IMR-90 (cell line): ENCODE results near the gene MAFB. TPM values are rescaled to one million over a fixed set of nuclear protein-coding genes. Genes with fewer than 3 reads are reported as not detected.

ENCODE experiments used
- ATAC-seq: fragments of 200-7000 bp; cut with Tn5 transposase; 2 replicates; pipeline ENCODE4 v1.9.1; 2020; ENCODE audit warnings: low read depth, mild to moderate bottlenecking, moderate library complexity
- BruUV-seq: library from RNA; stranded (reverse); fragments of 400-500 nt; replicated peaks from 2 replicates; lab custom pipeline; 2021; lab: Mats Ljungman, UMichigan
- CTCF ChIA-PET: fragments of 300-600 bp; formaldehyde crosslinking; extraction: SDS; loops from one replicate; lab custom pipeline; 2021; ENCODE audit warnings: antibody characterized with exemption; lab: Yijun Ruan, JAX
- POLR2A ChIA-PET: fragments of 300-600 bp; sonication (Branson Sonifier 250); formaldehyde crosslinking; loops from one replicate; lab custom pipeline; 2022; ENCODE audit warnings: antibody characterized with exemption; ENCODE audit not compliant: unreplicated experiment; lab: Charles Lee
- DNase-seq: peaks from one replicate; pipeline ENCODE4 v3.0.0; 2013
- H2AFZ ChIP-seq: replicated peaks from 2 replicates; pipeline ENCODE3; 2013; ENCODE audit warnings: low read length, mild to moderate bottlenecking; ENCODE audit not compliant: poor library complexity
- H2AK5ac ChIP-seq: 2 replicates; pipeline ENCODE4 v1.6.1; 2013; ENCODE audit warnings: low read depth, low read length, inconsistent platforms
- H2AK9ac ChIP-seq: replicated peaks from 2 replicates; pipeline ENCODE3; 2013; ENCODE audit warnings: mild to moderate bottlenecking, low read depth, low read length, moderate library complexity; ENCODE audit not compliant: poor library complexity
- H2BK120ac ChIP-seq: 2 replicates; pipeline ENCODE4 v1.6.1; 2013; ENCODE audit warnings: low read depth, low read length, inconsistent platforms
- H2BK15ac ChIP-seq: 3 replicates; pipeline ENCODE4 v1.6.1; 2013; ENCODE audit warnings: low read depth, low read length, inconsistent platforms
- H2BK20ac ChIP-seq: 2 replicates; pipeline ENCODE4 v1.6.1; 2013; ENCODE audit warnings: low read depth, mild to moderate bottlenecking, inconsistent platforms, low read length, moderate library complexity
- H2BK5ac ChIP-seq: 2 replicates; pipeline ENCODE4 v1.6.1; 2013; ENCODE audit warnings: mild to moderate bottlenecking, low read depth, low read length, inconsistent platforms; ENCODE audit not compliant: poor library complexity, severe bottlenecking
- H3K14ac ChIP-seq: replicated peaks from 2 replicates; pipeline ENCODE4 v1.6.1; 2013; ENCODE audit warnings: low read depth, low read length, inconsistent platforms
- H3K18ac ChIP-seq: 2 replicates; pipeline ENCODE4 v1.6.1; 2013; ENCODE audit warnings: low read depth, low read length, control low read depth
- H3K23ac ChIP-seq: 2 replicates; pipeline ENCODE4 v1.6.1; 2013; ENCODE audit warnings: low read depth, low read length, inconsistent platforms
- H3K27ac ChIP-seq: 2 replicates; pipeline ENCODE4 v1.5.1; 2013; ENCODE audit warnings: mild to moderate bottlenecking, control low read depth, low read length; ENCODE audit not compliant: insufficient read depth
- H3K27me3 ChIP-seq: 2 replicates; pipeline ENCODE4 v1.6.1; 2013; ENCODE audit warnings: low read length; ENCODE audit not compliant: control insufficient read depth, insufficient read depth
- H3K36me3 ChIP-seq: 2 replicates; pipeline ENCODE4 v1.6.1; 2013; ENCODE audit warnings: low read length, mixed read lengths; ENCODE audit not compliant: control insufficient read depth, insufficient read depth
- H3K4ac ChIP-seq: 2 replicates; pipeline ENCODE4 v1.6.1; 2013; ENCODE audit warnings: low read depth, low read length, inconsistent platforms
- H3K4me1 ChIP-seq: 2 replicates; pipeline ENCODE4 v1.6.1; 2013; ENCODE audit warnings: low read length, mixed read lengths; ENCODE audit not compliant: control insufficient read depth, insufficient read depth
- H3K4me2 ChIP-seq: 2 replicates; pipeline ENCODE4 v1.6.1; 2013; ENCODE audit warnings: low read depth, mild to moderate bottlenecking, control low read depth, low read length, moderate library complexity
- H3K4me3 ChIP-seq: 2 replicates; pipeline ENCODE4 v1.5.1; 2013; ENCODE audit warnings: low read depth, mild to moderate bottlenecking, control low read depth, low read length, moderate library complexity; ENCODE audit not compliant: insufficient read depth
- H3K56ac ChIP-seq: 2 replicates; pipeline ENCODE4 v1.6.1; 2013; ENCODE audit warnings: low read length, inconsistent platforms; ENCODE audit not compliant: insufficient read depth; ENCODE audit errors: extremely low read depth
- H3K79me1 ChIP-seq, 2 experiments: 2 replicates each; pipeline ENCODE4 v1.6.1; 2013; ENCODE audit warnings: low read length in 2 of 2, inconsistent platforms in 1 of 2, low read depth in 1 of 2
- H3K9ac ChIP-seq: 2 replicates; pipeline ENCODE4 v1.6.1; 2013; ENCODE audit warnings: low read depth, low read length, control low read depth
- H3K9me1 ChIP-seq: 2 replicates; pipeline ENCODE4 v1.6.1; 2013; ENCODE audit warnings: low read length, inconsistent platforms; ENCODE audit not compliant: insufficient read depth
- H3K9me3 ChIP-seq: 2 replicates; pipeline ENCODE4 v1.6.1; 2013; ENCODE audit warnings: low read length; ENCODE audit not compliant: control insufficient read depth, insufficient read depth
- H4K20me1 ChIP-seq: 2 replicates; pipeline ENCODE4 v1.6.1; 2013; ENCODE audit warnings: low read length, inconsistent platforms; ENCODE audit not compliant: insufficient read depth
- H4K5ac ChIP-seq: 2 replicates; pipeline ENCODE4 v1.6.1; 2013; ENCODE audit warnings: mild to moderate bottlenecking, low read depth, low read length, control low read depth
- H4K8ac ChIP-seq, 2 experiments: 2 replicates each; pipeline ENCODE4 v1.6.1; 2013; ENCODE audit warnings: low read depth in 2 of 2, low read length in 2 of 2, control low read depth in 1 of 2, inconsistent platforms in 1 of 2
- H4K91ac ChIP-seq: 2 replicates; pipeline ENCODE4 v1.6.1; 2013; ENCODE audit warnings: low read depth, low read length, inconsistent platforms; ENCODE audit not compliant: insufficient read depth
- CEBPB ChIP-seq: IDR thresholded peaks from 2 replicates; pipeline ENCODE4 v1.6.1; 2012; ENCODE audit warnings: low read depth, low read length, improper control_type of control experiment
- POLR2A ChIP-seq: IDR thresholded peaks from 2 replicates; pipeline ENCODE4 v1.6.1; 2012; ENCODE audit warnings: mild to moderate bottlenecking, low read depth, low read length
- RAD21 ChIP-seq: IDR thresholded peaks from 2 replicates; pipeline ENCODE4 v1.6.1; 2012; ENCODE audit warnings: low read length, improper control_type of control experiment
- WGBS, 2 experiments: methylation state at CpG; one replicate each; pipeline versions ENCODE4 v1.1.5 to v1.1.7; 2013; ENCODE audit warnings: missing lambda C conversion rate in 2 of 2; ENCODE audit not compliant: insufficient read length in 1 of 2; ENCODE audit errors: extremely low coverage in 2 of 2; 5-methylcytosine and 5-hydroxymethylcytosine counted together
- dilution Hi-C: fragments of 300-500 bp; cut with HindIII; formaldehyde crosslinking; loops from one replicate; pipeline ENCODE4 v1.14.3; 2018; ENCODE audit warnings: low sequenced_read_pairs; ENCODE audit not compliant: unreplicated experiment
- in situ Hi-C: fragments of 300-500 bp; cut with MboI; formaldehyde crosslinking; loops from 3 replicates; pipeline ENCODE4 v1.14.3; 2019; ENCODE audit warnings: low sequenced_read_pairs, inconsistent platforms, mixed read lengths
- intact Hi-C: fragments of 100-400 bp; cut with micrococcal nuclease; formaldehyde crosslinking; loops from 2 replicates; pipeline ENCODE4 v1.10.0; 2022
- polyA plus RNA-seq, 3 experiments: library from polyadenylated mRNA; depleted of rRNA; stranded (reverse); fragments of >200 nt; gene quantifications; 2 replicates each; pipeline ENCODE4 v1.2.3, GENCODE V29; 2012; ENCODE audit warnings: low replicate concordance in 1 of 3
- total RNA-seq: library from RNA; depleted of rRNA; stranded (reverse); fragments of >200 nt; gene quantifications from 2 replicates; pipeline ENCODE4 v1.2.3, GENCODE V29; 2012
- TF ChIP-seq, protein P1 (sequence below): fragments of 150-350 bp; IDR thresholded peaks from 2 replicates; pipeline ENCODE4 v1.6.1; 2017; ENCODE audit warnings: mild to moderate bottlenecking, antibody characterized with exemption, low read length, low read depth

Gene MAFB
- total and polyA plus RNA-seq, 2 of the 4 experiments (the other 2 are of a cell fraction): 0.07 TPM; not detected in 1

- Histone ChIP-seq H4K20me1 (no peaks in the 10 kb centered on the region), H2AK5ac (no peak overlapping the region), H2BK120ac (no peak overlapping the region), H2BK20ac (no peak overlapping the region), H3K23ac (no peak overlapping the region), H3K18ac (no peak overlapping the region), H3K4ac (no peak overlapping the region), H3K9me3 (no peaks in the 10 kb centered on the region), H3K9ac (no peak overlapping the region), H2AFZ (no peak overlapping the region), H3K4me3 (no peak overlapping the region), H2AK9ac (no peak overlapping the region), H4K91ac (no peak overlapping the region), H3K14ac (no peak overlapping the region), H4K5ac (no peak overlapping the region), H4K8ac (no peak overlapping the region), H3K9me1 (no peaks in the 10 kb centered on the region), H2BK5ac (no peak overlapping the region), H3K56ac (no peak overlapping the region), H2BK15ac (no peak overlapping the region), H3K79me1 (no peaks in the 10 kb centered on the region), H3K36me3 (no peaks in the 10 kb centered on the region), H3K4me1 (no peaks in the 10 kb centered on the region), H3K4me2 (no peak overlapping the region), H3K27me3 (peaks cover 3% of the 10 kb centered on the region; the same call in 1 of the 2 replicates), H3K27ac (no peak overlapping the region)
- no TSS peak for BruUV-seq
- DNase-seq (no peak), ATAC-seq (no peak)
- ChIA-PET POLR2A (no interaction called here), CTCF (no interaction called here)
- no peak for TF ChIP-seq RAD21
- no peak for TF ChIP-seq CEBPB
- TF ChIP-seq, protein P1, sequence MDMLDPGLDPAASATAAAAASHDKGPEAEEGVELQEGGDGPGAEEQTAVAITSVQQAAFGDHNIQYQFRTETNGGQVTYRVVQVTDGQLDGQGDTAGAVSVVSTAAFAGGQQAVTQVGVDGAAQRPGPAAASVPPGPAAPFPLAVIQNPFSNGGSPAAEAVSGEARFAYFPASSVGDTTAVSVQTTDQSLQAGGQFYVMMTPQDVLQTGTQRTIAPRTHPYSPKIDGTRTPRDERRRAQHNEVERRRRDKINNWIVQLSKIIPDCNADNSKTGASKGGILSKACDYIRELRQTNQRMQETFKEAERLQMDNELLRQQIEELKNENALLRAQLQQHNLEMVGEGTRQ: no peak
- no peak for TF ChIP-seq POLR2A
- dilution Hi-C loops (no loop called here), intact Hi-C loops (no loop called here), in situ Hi-C loops (no loop called here)
- no CpG with 5 or more reads among the region's 8 CpGs for WGBS, 2 experiments
These were observed 30.1 kb upstream of the MAFB start for GRCh38 chr20:40718982-40719729.
